LNCAP (cell line): ENCODE measurements around the gene KIAA1958.

Experiments
- TF ChIP-seq, protein P1 (sequence below): fragments of 450-650 bp; IDR thresholded peaks from 2 replicates; pipeline ENCODE4 v1.5.1; 2017; ENCODE audit warnings: mild to moderate bottlenecking

Gene KIAA1958

DNA sequence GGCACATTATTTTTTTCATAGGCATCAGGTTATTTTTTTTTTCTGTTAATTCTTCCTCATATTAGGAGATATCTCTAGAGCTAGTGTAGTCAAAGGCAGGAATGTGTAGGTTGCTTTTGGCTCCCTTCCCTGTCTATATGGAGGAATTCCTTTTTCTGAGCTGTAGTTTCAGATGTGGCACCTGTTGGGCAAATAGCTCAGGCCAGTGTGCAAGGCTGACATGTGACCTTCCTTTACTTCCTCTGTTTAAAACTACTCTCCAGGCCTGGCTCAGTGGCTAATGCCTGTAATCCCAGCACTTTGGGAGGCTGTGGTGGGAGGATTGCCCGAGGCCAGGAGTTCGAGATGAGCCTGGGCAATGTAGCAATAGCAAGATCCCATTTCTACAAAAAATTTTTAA is 40.5 kb upstream of the KIAA1958 start:
- TF ChIP-seq, protein P1, sequence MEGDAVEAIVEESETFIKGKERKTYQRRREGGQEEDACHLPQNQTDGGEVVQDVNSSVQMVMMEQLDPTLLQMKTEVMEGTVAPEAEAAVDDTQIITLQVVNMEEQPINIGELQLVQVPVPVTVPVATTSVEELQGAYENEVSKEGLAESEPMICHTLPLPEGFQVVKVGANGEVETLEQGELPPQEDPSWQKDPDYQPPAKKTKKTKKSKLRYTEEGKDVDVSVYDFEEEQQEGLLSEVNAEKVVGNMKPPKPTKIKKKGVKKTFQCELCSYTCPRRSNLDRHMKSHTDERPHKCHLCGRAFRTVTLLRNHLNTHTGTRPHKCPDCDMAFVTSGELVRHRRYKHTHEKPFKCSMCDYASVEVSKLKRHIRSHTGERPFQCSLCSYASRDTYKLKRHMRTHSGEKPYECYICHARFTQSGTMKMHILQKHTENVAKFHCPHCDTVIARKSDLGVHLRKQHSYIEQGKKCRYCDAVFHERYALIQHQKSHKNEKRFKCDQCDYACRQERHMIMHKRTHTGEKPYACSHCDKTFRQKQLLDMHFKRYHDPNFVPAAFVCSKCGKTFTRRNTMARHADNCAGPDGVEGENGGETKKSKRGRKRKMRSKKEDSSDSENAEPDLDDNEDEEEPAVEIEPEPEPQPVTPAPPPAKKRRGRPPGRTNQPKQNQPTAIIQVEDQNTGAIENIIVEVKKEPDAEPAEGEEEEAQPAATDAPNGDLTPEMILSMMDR, result no peak

DNA sequence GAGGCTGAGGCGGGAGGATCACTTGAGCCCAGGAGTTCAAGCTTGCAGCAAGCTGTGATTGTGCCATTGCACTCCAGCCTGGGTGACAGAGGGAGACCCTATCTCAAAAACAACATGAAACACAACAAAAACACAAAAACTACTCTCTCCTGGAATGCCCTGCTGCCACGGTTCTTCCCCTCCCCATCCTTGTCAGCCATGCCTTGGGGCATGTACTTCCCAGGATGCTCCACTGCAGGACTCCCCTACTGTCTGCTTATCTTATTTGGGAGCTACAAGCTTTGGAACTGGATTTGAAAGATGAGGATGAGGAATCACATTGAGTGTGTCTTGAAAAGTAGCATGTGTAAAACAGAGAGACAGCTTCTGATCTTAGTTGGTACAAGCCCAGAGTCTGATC is 40.1 kb upstream of the KIAA1958 start:
- TF ChIP-seq, protein P1, result no peak

DNA sequence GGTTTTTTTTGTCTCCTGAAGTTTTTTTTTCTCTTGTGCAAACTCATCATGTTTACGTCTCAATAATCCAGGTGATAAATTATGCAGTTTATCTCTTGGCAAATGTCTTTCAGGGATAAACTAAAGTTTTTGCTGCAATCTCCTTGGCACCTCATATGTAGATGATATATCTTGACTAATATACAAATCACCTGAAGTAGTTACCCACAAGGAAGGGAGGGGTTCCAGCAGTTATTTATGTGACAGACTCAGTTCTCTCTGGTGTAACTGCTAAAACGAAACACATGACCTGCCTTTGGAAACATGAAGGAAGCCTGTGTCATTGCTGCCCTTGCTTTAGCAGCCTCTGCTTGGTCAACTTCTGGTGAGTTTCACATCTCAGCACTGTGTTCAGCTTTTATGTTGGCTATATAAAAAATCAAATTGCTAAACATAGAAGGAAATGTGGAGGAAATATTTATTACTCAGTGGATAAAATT is 39.3 kb upstream of the KIAA1958 start:
- TF ChIP-seq, protein P1, result no peak

DNA sequence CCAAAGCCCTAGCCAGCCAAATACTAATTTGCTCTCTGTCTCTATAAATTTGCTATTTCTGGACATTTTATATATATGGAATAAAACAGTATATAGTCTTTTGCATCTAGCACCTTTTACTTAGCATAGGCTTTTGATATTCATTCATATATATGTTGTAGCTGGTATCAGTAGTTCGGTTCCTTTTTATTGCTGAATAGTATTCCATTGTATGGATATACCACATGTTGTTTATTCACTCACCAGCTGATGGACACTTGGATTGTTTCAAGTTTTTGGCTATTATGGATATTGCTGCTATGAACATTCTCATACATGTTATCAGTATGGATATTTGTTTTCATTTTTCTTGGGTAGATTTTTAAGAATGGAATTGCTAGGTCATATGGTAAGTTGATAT is 23.8 kb upstream of the KIAA1958 start:
- TF ChIP-seq, protein P1, result no peak

DNA sequence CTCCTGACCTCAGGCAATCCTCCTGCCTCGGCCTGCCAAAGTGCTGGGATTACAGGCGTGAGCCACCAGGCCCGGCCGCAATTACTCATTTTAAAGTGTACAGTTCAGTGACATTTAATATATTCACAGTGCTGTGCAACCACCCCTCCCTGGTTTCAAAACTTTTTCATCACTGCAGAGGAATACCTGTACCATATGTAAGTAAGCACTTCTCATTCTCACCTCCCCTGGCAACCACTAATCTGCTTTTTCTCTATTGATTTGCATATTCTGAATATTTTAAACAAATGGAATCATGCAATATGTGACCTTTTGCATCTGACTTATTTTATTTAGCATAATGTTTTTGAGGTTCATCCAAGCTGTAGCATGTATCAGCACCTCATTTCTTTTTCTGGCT is 21.3 kb upstream of the KIAA1958 start:
- TF ChIP-seq, protein P1, result no peak

DNA sequence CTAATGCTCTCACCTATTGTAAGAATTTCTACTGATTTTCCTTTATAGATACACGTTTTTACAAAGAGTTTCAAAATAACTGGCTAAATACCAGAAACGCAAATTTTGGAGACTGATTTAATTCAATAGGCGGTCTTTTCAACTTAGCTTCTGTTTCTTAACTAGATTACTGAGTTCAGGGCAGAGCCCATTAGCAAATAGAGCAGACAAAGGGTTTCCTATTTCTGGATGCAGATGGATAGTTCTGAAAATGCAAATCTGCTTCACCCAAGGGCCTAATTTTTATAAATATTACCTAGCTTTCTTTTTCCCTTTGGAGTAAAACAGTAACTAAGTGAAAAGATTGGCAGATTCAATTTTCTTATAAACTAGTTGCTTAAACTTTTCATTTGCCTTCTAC is 13.6 kb upstream of the KIAA1958 start:
- TF ChIP-seq, protein P1, result no peak

DNA sequence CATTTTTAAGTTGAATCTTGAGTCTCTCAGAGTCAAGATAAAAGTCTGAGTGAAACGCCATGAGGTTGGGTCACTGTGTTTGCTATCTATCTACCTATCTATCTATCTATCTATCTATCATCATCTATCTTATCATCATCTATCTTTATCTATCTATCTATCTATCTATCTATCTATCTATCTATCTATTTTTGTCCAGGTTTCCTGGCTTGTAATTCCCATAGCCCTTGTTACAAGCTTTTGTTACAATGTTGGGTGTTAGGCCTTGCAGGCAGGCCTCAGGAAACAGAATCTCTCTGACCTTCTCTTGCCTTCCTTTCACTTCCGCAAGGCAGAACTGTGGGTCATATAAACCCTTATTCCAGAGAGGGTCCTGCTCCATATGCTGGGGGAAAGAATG is 12.6 kb upstream of the KIAA1958 start:
- TF ChIP-seq, protein P1, result no peak

DNA sequence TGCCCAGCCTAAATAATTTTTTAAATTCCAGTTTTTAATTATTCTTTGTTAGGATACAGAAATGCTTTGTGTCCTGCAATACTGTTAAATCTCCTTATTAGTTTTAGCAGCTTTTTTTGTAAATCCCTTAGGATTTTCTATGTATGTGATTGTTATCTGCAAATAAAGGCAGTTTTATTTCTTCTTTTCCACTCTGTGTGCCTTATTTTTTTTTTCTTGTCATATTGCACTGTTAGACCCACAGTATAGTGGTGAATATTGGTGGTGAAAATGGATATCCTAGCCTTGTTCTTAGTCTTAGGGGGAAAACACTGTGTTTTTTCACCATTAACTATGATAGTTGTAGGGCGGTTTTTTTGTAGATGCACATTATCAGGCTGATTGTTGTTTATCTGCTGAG is 11.3 kb upstream of the KIAA1958 start:
- TF ChIP-seq, protein P1, result no peak
